HG03469 (cell line): Measurements from ENCODE around the gene GRIA2.

Source experiments
- ATAC-seq: cut with Tn5 transposase; IDR thresholded peaks from one replicate; pipeline ENCODE4 v1.9.1; 2021; ENCODE audit warnings: mild to moderate bottlenecking, moderate library complexity, moderate number of reproducible peaks; ENCODE audit not compliant: unreplicated experiment

The GRIA2 gene

GRCh38 chr4:157363360-157363759 lies 142.8 kb downstream of the GRIA2 start:
- ATAC-seq, result no peak

- no peak for ATAC-seq
Measured at GRCh38 chr4:157372154-157372553, 151.6 kb downstream of the GRIA2 start.

- no peak for ATAC-seq
Measured at GRCh38 chr4:157372567-157372966, 152.0 kb downstream of the GRIA2 start.

- ATAC-seq, result no peak
Measured at GRCh38 chr4:157389741-157390140, 169.2 kb downstream of the GRIA2 start.

GRCh38 chr4:157405070-157405469 lies 184.5 kb downstream of the GRIA2 start:
- no peak for ATAC-seq
